ENCODE results near the gene ANKRD33.

DNA sequence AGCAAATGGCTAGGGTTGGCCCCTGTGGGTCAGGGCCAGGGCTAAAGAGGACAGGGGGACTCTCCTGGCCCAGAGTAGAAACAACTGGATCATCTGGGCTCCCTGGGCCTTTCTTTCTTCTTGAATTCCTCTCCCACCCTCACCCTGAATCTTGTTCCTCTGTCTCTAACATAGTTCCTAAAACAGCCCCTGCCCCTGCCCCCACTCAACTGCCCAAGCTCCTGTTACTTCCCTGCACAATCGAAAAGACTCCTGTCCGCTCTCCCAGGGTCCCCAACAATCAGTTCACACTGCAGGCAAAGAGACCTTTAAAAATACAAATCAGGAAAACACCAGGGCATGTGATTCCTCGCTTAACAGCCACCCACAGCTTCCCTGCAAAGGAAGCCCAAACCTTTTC is 18.0 kb upstream of the ANKRD33 start:
- TF ChIP-seq GATA2 (IDR thresholded peaks at IDR 0.05; ENCODE audit: low read depth, low read length) (no peak), GATA3 (IDR thresholded peaks at IDR 0.05; ENCODE audit: low read depth, low read length) (no peak)
